Measurements from ENCODE around the gene IL12A. TPM values are rescaled to one million over a fixed set of nuclear protein-coding genes. Genes with fewer than 3 reads are reported as not detected.

Gene IL12A
- polyA plus RNA-seq, 4 donors = 0.27 to 1.2 (median 0.91) TPM

GRCh38 chr3:160023476-160023875 lies 34.8 kb downstream of the IL12A start:
- DNase-seq (ENCODE audit: low read depth in 4 of 4, low spot score in 3 of 4) = no peak

DNA sequence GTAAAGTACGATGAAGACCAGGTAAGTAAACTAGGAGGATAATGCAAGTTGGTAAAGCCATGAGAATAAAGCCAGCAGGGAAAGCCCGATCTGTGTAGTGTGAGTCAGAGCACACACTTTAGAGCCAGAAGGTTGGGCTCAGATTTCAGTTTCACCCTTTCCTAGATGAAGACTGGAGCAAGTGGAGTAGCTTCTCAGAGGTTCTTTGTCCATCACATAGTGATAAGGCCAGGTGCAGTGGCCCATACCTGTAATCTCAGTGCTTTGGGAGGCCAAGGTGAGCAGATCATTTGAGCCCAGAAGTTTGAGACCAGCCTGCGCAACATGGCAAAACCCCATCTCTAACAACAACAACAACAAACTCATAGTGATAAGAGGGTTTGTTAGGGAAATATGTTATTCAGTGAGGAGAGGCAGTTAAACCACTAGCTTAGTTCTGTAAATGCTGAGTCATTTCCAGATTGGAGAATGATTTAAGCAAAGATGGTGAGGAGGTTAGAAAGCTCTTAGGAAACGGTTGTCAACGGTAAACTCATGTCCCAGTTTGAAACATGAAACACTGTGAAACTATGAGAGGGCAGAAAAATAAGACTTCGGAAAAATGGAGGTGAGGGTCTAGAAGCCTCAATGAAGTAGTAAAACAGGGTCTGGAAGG lies 39.0 kb downstream of the IL12A start:
- DNase-seq (ENCODE audit: low read depth in 4 of 4, low spot score in 3 of 4) = no peak

DNA sequence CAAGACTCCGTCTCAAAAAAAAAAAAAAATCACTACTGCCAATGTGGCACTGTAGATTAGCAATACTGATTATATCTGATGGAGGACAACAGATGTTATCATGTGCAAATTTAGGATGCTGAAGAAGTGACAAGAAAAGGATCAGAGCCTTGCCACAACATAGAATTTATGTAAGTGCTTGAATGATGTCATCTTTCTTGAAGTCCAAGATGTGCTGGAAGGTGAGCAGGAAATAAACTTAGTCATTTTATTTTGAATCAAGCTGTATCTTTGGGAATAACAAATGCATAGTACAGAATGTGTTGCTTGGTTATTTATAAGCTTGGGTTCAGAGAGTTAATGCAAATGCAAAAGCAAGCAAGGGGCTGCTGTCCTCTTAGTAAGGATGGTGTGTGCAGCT lies 47.1 kb downstream of the IL12A start:
- no peak for DNase-seq (ENCODE audit: low read depth in 4 of 4, low spot score in 3 of 4)

- peak in 1 of 4 donors; percentile 32 for DNase-seq (ENCODE audit: low read depth in 4 of 4, low spot score in 3 of 4)
Observed at GRCh38 chr3:160038862-160039562, 50.4 kb downstream of the IL12A start.

DNA sequence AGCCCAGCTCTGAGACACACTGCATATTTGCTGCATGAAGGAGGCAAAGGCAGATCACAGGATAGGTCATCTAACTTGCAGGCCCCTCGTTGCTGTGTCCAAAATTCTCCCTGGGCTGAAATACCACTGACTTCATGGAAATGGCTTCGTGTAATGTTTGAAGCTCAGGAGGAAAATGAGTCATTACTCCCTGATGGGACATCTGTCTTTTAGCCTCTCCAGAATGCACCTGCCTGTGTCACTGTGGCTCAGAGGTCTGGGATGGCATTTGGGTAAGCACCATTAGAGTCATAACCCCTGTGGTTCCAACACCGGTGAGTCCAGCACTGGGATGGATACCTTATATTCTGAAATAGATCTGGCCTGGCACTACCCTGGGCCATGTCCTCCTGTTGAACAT lies 51.5 kb downstream of the IL12A start:
- no peak for DNase-seq (ENCODE audit: low read depth in 4 of 4, low spot score in 3 of 4)

GRCh38 chr3:160041465-160041864 lies 52.8 kb downstream of the IL12A start:
- no peak for DNase-seq (ENCODE audit: low read depth in 4 of 4, low spot score in 3 of 4)

DNA sequence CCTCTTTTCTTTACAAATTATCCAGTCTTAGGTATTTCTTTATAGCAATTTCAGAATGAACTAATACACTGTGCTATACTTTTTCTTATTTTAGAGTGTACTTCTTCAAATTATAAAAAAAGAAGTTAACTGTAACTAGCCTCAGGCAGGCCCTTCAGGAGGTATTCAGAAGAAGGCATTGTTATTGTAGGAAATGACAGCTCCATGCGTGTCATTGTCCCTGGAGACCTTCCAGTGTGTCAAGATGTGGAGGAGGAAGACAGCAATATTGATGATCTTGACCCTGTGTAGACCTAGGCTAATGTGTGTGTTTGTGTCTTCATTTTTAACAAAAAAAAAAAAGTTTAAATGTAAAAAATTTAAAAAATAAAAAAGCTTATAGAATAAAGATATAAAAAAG lies 55.5 kb downstream of the IL12A start:
- no peak for DNase-seq (ENCODE audit: low read depth in 4 of 4, low spot score in 3 of 4)

Other genes with a start within 250 kb of the IL12A start
- 10 to 100 TPM; 14.0 to 59.8 (median 45.4) TPM for gene SCHIP1, start 149.0 kb upstream of the IL12A start, polyA plus RNA-seq (ENCODE audit: insufficient read length in 4 of 4)
- under 1 TPM; 0.22 to 0.53 (median 0.34) TPM for gene C3orf80, start 236.6 kb downstream of the IL12A start, polyA plus RNA-seq (ENCODE audit: insufficient read length in 4 of 4)